IPS-NIHi7 (cell line): Measurements from ENCODE around the gene TACC2.
"Not testable (repeated sequence)": the region's sequence is repeated elsewhere in the genome, so short reads cannot be mapped to it uniquely, and the experiment has no call there.

Source experiments
- DNase-seq: peaks from one replicate; pipeline ENCODE4 v3.0.0; 2012; ENCODE audit warnings: mixed read lengths; ENCODE audit errors: extremely low spot score

TACC2 gene

DNA sequence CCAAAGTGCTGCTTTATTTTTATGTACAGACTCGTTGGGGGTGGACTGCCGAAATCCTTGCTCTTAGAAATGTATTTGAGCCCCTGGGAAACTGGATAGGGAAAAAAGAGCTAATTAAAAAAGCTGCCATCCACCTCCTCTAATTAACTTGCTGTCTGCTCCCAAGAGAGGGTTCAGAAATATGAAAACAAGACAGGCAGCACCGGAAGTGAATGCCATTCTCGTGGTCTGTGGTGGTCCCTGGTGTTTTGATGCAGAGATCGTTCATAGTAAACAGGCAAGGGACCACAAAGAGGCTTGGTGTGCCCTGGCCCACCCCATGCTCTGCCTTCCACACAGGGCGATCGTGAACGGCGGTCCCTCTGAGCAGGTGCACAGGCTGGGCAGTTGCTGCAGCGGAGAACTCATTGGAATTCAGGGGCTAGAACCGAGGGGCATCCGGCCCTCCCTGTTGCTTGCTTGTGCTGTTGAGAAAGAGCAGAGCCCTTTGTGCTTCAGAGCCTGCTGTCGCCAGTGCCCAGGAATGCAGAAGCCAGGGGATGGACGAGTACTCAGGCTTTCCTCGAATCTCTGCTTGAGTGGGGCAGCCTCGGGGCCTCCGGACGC lies 203.1 kb downstream of the TACC2 start:
- DNase-seq, result no peak

GRCh38 chr10:122194251-122194650 lies 205.3 kb downstream of the TACC2 start:
- no peak for DNase-seq

- DNase-seq, result no peak
These were observed 207.3 kb downstream of the TACC2 start for GRCh38 chr10:122196218-122196617.

DNA sequence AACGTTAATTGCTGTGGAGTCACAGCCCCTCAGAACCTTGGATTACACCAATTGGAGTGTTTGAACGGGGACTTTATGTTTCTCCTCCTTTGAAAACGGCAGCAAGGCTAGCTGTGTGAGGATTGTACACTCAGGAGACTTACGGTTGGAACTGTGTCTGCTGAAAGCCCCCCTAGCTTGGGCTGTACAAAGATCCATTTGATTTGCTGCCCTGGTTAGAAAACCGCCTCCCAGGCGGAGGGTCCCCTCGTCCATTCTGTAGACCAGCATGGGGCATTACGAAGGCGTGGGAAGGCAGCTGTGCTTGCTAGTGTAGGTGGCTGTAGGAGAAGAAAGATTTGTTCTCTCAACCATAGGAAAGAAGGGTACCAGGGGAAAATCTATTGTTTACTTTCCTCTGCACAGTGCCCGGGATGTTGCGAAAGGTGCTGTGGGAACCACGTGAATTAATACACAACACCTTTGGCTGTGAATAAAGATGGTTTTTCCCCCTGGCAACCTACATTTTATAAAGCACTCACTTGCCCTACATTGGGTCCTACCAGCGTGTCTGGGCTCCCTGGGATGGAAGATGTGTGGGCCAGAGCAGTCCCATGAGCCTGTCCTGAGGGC lies 208.8 kb downstream of the TACC2 start:
- DNase-seq, result no peak

DNA sequence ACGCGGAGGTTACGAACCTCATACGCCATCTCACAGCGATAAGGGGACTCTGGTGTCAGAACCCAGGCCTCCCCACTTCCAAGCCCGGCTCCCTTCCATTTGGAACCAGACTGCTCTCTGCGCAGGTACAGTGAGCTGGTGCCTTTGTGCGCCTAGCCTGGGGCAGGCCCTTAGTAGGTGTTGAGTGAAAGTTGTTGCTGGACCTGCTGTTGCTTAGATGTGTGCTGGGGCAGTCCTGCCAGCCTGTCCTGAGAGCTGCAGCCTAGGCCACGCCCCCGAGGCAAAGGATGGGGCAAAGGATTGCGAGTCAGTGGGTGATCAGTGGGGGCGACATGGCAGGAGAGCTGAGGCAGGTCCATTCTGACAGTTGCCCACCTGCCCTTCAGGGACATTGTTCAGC lies 209.7 kb downstream of the TACC2 start:
- no peak for DNase-seq

GRCh38 chr10:122199070-122199469 lies 210.1 kb downstream of the TACC2 start:
- no peak for DNase-seq

GRCh38 chr10:122199689-122200088 lies 210.7 kb downstream of the TACC2 start:
- no peak for DNase-seq

- DNase-seq, result no peak
These were observed 212.4 kb downstream of the TACC2 start for GRCh38 chr10:122201401-122201800.

DNA sequence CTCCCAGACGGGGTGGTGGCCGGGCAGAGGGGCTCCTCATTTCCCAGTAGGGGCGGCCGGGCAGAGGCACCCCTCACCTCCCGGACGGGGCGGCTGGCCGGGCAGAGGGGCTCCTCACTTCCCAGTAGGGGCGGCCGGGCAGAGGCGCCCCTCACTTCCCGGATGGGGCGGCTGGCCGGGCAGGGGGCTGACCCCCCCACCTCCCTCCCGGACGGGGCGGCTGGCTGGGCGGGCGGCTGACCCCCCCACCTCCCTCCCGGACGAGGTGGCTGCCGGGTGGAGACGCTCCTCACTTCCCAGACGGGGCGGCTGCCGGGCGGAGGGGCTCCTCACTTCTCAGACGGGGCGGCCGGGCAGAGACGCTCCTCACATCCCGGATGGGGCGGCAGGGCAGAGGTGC lies 214.2 kb downstream of the TACC2 start:
- DNase-seq, result not testable (repeated sequence)

DNA sequence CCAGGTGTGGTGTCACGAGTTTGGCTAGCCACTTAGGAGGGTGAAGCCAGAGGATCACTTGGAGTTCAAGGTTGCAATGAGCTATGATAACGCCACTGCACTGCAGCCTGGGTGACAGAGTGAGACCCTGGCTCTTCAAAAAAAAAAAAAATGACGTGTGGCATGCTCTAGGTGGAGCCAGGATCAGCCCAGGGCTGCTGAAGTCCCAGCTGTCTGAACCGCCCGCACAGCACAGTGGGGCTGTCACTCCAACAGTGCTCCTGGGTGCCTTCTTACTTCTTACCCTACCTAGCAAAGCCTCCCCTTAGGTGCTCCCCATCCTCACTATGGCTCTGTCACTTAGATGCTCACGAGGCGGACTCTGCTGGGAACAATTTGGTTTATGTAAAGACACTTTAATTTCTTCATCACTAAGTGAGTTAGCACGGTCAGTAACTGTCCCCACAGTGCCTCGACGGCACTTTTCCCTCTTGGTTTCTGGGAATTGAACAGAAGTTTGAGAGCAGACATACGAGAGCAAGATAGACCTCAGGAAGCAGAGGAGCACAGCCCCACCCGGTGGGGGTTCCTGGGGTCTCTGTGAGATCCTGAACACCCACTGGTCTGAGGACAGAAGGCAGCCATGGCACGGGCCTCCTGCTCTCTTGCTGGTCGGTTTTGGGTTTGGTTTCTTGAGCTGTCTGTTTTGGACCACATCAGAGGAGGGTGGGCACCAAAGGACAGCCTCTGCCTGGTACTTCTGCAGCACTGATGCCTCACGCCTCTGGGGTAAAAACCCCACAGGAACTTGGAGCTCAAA lies 215.9 kb downstream of the TACC2 start:
- no peak for DNase-seq

DNA sequence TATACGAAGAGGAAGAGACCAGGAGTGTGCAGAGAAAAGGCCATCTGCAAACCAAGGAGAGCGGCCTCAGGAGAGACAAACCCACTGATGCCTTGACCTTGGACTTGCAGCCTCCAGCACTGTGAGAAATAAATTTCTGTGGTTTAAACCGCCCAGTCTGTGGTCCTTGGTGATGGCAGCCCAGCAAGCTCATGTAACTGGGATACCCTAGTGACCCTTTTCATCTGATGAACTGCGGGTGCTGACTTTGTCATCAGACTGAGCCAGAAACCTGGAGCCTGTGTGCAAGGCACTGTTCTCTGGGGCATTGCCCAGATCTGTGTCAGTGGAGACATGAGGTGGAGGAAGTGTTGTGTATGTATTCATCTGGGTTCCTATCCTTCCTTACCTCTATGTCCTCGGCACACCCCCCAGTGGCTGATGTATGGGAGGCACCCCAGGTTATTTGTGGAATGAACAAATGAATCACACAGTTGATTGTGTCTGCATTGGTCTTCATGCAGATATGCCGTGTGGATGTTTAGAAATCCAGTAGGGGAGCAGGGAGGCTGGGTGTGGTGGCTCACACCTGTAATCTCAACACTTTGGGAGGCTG lies 217.6 kb downstream of the TACC2 start:
- no peak for DNase-seq

DNA sequence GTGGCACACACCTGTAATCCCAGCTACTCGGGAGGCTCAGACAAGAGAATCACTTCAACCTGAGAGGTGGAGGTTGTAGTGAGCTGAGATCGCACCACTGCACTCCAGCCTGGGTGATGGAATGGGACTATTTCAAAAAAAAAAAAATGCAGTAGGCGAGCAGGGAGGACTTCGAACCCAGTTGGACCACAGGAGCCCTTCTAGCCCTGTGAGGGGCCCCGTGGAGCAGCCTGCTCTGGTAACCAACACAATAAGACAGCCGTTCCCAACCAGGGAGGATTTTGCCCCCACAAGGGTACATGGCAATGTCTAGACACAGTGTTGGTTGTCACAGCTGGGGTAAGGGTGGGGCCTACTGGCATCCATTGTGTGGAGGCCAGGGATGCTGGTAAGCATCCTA lies 218.2 kb downstream of the TACC2 start:
- no peak for DNase-seq

GRCh38 chr10:122207596-122207995 lies 218.6 kb downstream of the TACC2 start:
- DNase-seq, result no peak

DNA sequence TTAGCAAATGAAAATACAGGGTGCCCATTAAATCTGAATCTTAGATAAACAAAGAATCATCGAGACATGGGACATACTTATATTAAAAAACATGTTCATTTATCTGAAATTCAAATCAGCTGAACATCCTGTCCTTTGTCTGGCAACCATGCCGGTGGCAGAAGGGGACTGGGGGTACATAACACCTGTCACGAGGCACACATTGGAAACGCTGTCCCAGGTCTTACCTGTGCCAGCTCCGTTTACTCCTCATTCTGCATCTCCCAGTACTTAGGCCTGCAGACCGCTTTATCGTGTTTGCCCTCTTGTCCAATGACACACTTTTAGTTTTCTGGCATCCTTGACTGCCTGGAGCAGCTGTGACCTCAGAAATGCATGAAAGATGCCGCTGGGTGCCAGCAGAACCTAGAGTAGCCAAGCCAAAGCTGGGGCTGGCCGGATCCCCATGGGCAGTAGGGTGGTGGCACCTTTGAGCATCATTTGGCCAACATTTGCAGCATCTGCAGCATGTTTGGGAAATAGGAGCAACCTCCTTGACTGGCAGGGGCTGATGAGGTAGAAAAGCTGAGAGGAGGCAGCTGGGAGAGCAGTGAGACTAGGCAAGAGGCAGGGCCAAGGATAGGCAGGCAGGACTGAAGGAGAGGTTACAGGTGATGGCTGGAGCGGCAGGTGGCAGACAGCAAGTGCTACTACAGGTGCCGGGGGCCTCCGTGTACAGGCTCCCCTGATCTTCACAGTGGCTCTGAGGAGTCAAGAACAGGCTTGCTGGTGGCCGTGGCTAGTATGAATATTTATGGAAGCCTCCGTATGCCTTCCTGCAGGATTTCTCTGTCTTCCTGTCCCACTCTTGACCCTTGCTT lies 219.8 kb downstream of the TACC2 start:
- no peak for DNase-seq

DNA sequence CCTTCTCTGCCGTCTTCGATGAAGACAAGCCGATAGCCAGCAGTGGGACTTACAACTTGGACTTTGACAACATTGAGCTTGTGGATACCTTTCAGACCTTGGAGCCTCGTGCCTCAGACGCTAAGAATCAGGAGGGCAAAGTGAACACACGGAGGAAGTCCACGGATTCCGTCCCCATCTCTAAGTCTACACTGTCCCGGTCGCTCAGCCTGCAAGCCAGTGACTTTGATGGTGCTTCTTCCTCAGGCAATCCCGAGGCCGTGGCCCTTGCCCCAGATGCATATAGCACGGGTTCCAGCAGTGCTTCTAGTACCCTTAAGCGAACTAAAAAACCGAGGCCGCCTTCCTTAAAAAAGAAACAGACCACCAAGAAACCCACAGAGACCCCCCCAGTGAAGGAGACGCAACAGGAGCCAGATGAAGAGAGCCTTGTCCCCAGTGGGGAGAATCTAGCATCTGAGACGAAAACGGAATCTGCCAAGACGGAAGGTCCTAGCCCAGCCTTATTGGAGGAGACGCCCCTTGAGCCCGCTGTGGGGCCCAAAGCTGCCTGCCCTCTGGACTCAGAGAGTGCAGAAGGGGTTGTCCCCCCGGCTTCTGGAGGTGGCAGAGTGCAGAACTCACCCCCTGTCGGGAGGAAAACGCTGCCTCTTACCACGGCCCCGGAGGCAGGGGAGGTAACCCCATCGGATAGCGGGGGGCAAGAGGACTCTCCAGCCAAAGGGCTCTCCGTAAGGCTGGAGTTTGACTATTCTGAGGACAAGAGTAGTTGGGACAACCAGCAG lies 221.7 kb downstream of the TACC2 start:
- no peak for DNase-seq

- no peak for DNase-seq
These were observed 224.4 kb downstream of the TACC2 start for GRCh38 chr10:122213364-122213763.

- no peak for DNase-seq
These were observed 224.8 kb downstream of the TACC2 start for GRCh38 chr10:122213766-122214165.

- no peak for DNase-seq
These were observed 227.1 kb downstream of the TACC2 start for GRCh38 chr10:122216047-122216446.

DNA sequence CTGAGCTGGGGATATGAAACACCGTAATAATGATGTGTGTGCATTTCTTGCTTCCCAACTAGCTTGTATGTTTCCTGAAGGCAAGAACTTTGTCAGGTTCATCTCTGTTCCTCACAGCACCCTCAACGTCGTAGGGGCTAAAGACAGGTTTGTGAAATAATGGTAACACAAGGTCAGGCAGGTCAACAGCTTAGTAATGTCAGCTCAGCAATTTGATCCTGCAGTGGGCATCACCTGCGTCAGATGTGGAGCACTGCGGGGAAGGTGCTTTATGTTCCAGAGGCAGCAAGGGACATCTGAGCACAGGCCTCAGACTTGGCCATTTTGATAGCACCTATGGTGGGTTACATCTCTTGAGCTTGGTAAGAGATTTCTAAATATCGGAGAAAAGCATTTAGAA lies 230.4 kb downstream of the TACC2 start:
- DNase-seq, result no peak

- no peak for DNase-seq
These were observed 231.8 kb downstream of the TACC2 start for GRCh38 chr10:122220736-122221135.

- no peak for DNase-seq
These were observed 233.0 kb downstream of the TACC2 start for GRCh38 chr10:122221958-122222357.
